Midbrain (tissue), 1 donor: ENCODE results near the gene SPATS2.
"Not testable (repeated sequence)": the region's sequence is repeated elsewhere in the genome, so short reads cannot be mapped to it uniquely, and the experiment has no call there.

Experiments
- DNase-seq: peaks from one replicate; lab custom pipeline; 2025; lab: John Stamatoyannopoulos, UW

Gene SPATS2

DNA sequence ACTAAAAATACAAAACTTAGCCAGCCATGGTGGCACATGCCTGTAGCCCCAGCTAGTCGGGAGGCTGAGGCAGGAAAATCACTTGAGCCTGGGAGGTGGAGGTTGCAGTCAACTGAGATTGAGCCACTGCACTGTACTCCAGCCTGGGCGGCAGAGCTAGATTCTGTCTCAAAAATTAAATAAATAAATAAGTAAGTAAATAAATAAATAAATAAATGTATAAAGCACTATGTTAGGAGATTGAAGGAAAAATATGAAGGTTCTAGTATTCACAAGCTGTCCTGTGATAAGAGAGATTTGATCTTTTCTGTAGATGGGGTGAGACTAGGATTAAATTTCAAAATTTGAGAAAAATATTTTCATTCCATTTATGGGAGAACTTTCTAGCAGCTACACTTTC is 14.9 kb upstream of the SPATS2 start:
- DNase-seq, result no peak

DNA sequence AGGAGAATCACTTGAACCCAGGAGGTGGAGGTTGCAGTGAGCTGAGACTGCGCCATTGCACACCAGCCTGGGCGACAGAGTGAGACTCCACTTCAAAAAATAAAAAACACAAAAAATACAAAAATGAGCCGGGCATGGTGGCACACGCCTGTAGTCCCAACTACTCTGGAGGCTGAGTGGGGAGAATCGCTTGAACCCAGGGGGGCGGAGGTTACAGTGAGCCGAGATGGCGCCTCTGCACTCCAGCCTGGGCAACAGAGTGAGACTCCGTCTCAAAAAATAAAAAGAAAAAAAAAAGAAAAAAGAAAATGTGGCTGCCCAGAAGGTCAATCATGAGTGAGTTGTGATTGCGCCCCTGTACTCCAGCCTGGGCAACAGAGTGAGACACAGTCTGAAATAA is 11.3 kb upstream of the SPATS2 start:
- DNase-seq, result no peak

DNA sequence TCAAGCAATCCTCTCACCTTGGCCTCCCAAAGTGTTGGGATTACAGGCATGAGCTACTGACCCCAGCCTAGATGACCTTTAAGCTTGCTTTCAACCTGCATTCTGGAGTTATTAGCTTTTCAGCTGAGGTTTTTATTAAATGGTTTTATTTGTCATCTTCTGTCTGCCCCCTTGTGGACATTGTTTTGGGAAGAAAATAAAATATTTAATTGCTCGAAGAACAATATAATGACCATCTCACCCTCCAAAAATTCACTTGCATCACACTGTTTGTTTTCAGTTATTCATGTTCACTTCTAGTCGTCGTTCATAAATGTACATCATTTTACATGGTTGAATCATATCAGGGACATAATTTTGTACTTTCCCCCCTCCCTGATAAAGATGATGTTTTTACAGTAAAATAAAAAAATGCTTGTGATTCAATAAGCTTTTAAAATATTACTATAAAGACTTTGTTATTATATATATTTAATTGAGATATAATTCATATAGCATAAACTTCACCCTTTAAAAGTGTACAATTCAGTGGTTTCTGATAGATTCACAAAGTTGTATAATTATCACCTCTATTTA is 10.1 kb upstream of the SPATS2 start:
- peak; percentile 30 for DNase-seq

DNA sequence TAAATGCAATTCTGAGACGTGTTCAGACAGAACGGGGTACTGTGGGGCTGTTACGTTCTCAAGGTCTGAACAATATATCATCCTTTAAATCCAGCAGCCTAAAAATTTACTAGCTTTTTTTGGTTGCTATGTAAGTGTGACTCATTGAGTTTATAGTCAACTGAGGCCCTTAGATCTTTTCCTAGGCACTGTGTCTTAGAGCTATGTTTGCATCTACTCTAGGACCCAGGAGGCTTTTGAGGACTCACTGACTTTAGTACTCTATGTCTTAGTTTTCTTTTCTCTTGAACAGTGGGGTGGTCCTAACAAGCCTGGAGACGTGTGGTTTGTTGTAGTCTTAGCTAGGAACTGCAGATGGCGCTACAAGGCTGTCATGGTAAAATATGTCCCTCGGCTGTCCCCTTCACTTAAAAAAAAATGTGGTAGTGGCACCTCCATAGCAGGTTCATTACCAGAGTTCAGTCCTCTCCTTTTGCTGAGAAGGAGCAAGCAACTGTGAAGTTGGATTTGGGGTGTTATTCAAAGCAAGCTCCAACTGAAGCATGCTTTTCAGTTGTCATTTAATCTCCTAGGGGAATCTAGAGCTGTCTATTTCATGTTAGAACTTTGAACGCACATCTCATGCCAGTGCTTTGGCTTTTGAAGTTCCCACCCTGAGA is 8.7 kb upstream of the SPATS2 start:
- DNase-seq, result peak; percentile 67

DNA sequence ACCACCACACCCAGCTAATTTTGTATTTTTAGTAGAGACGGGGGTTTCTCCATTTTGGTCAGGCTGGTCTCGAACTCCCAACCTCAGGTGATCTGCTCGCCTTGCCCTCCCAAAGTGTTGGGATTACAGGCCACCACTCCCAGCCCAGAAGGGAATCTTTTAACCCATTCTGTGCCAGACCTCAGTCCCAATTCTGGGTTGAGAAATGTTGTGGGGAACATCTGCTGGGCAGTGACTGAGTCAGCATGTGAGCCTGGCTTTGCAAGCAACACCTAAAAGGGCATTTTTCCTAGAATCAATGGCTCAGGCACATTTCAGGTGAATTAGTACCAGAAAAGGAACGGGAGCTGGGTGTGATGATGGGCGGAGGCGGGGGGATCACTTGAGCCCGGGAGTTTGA is 7.6 kb upstream of the SPATS2 start:
- DNase-seq, result no peak

DNA sequence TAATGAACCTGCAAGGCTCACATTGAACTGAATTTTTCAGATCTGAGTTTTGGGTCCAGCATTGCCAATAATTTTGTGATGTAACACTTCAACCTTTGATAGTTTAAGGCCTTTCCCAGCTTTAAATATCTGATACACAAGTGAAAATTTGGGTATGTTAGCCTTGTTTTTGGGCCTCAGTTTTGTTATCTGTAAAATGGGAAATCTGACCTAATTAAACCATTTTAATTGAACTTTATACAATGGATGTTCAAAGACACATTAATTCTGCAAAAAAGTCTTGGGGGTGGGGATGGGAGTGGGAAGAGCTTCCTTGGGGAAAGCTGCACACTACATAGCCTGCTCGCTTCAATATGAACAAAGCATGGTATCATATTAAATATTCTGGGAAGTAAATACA is 5.2 kb upstream of the SPATS2 start:
- DNase-seq, result no peak

DNA sequence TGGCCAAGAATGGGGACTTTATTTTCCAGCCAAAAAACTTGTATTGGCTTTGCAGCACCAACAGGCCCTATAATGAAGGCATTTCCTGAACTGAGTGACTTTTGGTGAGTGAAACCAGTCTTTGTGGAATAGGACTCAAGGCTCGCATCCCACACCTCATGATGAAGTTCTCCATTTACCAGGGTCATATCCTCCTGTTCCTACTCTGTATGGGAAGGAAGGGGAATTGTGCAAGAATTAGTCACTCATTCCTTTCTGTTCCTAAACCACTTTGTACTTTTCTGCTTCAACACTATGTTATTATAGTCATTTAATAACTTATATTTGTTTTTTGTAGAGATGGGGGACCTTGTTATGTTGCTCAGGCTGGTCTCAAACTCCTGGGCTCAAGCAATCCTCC is 2.3 kb upstream of the SPATS2 start:
- DNase-seq, result no peak

DNA sequence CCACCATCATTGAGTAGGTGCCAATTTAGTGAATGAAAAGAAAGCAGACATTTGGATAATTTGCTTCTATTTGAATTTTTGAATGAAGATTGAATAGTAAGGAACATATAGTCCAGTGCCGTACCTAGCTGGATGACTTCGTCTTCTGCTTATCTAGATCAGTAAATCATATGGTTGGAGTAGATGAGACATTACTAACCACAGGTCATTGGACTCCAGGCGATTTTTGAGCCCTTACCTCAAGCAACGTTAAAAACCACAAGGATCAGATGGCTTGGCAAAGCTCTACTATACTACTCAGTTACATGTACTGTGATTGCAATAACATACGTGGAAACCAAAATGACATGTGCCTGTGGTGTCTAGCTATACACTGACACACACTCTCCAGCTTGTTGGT is 1.7 kb upstream of the SPATS2 start:
- DNase-seq, result no peak

DNA sequence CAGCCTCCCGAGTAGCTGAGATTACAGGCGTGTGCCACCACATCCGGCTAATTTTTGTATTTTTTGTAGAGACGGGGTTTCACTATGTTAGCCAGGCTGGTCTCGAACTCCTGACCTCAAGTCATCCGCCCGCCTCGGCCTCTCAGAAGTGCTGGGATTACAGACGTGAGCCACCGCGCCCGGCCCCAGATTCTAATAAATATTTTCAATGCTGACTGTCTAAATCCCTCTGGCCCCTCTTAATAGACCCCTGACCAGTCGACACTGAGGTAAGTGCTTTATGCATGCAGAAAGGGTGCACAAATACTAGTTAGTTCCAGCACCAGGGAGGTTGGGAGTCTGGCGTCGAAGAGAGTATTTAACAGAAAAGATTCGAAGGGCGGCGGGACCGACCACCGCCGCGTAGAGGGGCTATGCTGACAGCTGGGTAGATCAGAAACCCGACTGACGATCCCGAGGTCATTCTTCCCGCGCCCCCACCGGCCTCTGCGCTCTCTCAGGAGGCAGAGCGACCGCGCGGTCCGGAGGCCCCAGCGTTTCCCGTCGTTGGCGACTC is 1.1 kb upstream of the SPATS2 start:
- no peak for DNase-seq

DNA sequence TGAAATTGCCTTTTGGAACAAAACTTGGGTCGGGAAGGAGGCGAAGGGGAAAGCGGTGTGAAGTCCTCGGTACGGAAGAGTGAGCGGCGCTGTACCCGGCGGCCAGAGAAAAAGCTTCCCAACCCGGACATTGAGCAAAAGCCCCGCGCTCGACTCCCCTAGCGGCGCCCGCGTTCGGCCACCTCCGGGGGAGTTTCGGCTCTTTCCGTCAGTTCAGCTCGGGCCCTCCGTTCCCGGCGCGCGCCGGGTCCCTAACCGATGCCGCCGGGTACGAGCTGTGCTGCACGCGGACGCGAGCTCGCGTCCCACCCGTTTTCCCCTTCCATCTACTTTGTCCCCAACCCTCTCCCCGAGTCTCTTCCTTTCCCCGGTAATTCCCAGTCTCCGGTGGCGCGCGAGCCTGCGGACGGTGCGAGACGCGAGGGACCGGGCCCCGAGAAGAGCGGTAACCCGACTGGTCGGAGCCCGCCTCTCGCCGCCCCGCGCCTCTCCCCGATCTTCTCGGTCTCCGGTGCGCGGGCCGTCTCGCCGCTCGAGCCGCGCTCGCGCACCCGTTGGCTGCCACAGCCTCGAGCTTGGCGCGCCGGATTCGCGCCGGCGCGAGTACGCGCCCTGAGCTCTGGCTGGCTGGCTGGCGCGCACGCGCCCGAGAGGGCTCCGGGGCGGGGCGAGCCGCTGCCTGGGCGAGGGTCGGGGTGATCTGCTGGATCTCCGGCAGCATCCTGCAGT is 446 bp upstream of the SPATS2 start:
- peak; percentile 84 for DNase-seq

DNA sequence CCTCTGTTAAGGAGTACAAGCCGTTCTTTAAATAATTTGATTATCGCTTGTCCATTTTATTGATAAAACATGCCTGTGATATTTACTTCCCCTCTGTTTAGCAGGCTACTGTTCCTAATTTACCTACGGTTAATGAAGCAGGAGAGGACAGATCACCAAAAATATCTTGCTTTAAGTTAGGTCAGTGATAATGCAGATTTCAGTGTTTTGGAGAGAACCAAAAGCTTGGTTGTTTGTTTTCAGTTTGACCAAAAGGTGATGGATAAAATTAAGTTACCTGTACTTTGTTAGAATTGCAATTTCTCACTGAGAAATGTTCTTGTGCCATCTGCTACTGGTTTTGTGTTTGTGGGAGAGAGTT is 958 bp downstream of the SPATS2 start:
- DNase-seq, result no peak

DNA sequence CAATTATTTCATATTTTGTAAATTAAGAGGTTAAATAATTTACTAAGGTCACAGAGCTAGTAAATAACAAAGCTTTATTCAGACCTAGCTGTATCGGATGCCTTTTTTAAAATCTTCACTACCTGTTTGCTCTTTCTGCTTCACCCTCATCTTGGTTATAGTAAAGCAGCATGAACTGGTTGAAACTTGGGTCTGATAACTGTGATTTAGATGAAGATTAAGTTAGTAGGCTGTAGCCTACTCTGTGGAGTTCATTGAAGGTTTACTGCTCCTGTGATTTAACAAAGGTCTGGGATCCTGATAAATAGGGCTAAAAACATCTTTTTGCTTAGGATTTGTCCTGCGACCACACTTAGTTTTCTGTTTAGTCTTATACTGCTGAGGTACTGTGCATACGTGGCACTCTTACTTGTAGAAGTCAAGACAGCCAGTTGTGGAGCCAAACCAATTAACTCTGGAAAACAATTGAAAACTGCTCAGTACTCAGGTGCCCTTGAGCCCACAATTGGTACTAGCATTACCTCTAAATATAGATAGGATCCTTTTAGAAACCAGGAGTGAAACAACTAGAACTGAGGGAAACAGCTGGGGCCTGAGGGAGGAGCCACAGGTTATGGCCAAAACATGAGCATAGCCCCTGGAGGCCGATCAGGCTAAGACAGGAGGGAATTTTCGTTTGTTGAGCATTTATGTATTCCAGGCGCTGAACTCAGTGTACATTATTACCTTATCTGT is 2.3 kb downstream of the SPATS2 start:
- DNase-seq, result no peak

DNA sequence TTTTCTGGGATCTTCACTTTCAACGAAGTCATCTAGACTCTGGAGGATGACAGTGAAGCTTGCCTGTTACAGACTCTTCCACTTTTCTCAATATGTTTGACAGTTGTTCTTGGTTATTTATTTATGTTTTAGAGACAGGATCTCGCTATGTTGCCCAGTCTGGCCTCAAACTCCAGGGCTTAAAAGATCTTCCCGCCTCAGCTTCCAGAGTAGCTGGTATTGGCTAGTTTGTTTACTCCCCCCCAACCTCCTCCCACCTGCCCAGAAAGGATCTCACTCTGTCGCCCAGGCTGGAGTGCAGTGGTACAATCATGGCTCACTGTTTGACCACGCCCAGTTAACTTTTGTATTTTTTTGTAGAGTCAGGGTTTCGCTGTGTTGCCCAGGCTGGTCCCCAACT is 3.3 kb downstream of the SPATS2 start:
- no peak for DNase-seq

DNA sequence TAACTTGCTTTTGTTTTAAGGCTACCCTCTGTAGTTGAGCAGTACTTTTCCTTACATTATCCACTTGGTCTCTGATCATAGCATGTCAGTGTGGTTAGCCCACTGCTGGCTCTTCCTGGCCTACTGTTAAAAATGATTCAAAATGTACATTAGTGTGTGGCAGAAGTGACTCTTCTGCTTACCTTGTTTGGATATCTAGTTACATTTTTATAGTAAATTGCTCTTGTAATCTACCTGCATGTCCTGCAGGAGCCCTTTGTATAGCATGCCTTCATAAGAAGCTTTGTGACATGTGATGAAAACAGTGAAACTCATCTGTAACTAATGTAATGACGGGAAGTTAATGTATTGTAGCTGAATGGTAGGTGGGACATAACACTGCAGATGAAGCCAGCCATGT is 8.1 kb downstream of the SPATS2 start:
- no peak for DNase-seq

DNA sequence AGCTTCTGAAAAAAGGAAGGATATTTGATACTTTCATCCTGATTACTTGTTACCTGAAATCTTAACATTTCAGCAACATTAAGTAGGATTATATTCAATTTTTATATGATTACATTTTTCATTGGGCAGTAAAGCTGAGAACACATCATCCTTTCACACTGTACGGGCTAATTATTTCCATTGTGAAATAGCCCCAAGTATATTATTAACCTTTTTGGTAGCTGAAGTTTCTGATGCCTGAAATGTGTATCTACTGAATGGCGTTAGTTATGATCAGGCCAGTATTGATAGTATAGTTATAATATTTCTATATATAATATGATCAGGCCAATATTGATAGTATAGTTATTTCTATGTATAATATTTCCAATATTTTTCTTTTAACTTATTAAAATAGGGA is 10.1 kb downstream of the SPATS2 start:
- DNase-seq, result no peak

DNA sequence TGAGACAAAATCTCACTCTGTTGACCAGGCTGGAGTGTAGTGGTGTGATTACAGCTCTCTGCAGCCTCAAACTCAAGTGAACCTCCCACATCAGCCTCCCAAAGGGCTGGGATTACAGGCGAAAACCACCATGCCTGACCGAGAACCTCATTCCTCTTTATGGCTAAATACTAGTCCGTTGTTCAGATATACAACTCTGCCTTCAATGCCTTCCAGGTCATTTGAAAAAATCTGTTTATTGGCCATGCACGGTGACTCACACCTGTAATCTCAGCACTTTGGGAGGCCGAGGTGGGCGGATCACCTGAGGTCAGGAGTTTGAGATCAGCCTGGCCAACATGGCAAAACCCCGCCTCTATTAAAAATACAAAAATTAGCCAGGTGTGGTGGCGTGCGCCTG is 12.9 kb downstream of the SPATS2 start:
- not testable (repeated sequence) for DNase-seq

DNA sequence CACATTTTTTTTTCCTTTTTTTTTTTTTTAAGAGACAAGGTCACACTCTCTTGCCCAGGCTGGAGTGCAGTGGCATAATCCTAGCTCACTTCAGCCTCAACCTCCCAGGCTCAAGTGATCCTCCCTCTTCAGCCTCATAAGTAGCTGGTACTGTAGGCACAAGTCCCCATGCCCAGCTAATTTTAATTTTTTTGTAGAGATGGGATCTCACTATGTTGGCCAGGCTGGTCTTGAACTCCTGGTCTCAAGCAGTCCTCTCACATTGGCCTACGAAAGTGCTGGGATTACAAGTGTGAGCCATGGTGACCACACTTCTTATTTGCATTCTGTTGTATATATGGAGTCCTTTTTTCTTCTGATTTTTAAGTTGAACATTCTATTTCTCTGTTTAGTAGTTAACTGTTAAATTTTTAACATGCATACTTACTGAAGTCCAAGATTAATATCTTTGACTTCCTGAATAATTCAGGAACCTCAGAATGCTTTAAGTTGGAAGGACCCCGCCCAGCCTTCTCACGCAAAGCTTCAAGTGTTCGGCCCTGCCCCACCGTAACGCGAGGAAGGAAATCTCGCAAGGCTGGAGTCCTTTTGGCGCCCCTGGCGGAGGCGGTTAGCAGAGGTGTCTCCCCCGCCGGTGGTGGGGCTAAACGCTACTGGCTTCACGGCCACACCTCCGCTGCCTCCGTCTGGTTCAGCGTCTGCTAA is 21.6 kb downstream of the SPATS2 start:
- DNase-seq, result no peak

DNA sequence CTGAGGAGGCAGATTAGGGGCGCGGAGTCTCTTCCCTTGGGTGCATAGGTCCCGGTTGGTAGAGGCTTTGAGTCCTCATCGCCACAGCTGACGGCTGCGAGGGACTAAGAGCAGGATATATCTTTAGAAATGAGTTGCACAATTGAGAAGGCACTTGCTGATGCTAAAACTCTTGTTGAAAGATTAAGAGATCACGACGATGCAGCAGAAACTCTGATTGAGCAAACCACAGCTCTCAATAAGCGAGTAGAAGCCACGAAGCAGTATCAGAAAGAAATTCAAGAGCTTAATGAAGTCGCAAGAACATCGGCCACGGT is 22.1 kb downstream of the SPATS2 start:
- no peak for DNase-seq

DNA sequence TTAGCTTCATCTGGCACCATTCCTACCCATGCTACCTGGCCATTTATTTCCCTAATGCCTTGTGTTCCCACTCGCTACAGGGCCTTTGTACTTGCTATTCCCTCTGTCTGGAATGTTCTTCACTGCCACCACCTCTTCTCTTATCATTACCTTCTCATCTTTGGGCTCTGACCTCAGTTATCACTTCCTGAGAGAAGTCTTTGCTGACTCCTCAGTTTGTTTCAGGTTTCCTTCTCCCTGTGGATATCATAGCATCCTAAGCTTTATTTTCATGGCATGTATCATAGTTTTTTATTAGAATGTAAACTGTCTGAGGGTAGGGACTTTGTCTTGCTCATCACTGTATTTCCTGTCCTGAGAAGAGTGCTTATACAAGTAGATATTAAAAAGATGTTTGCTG is 29.7 kb downstream of the SPATS2 start:
- DNase-seq, result no peak

DNA sequence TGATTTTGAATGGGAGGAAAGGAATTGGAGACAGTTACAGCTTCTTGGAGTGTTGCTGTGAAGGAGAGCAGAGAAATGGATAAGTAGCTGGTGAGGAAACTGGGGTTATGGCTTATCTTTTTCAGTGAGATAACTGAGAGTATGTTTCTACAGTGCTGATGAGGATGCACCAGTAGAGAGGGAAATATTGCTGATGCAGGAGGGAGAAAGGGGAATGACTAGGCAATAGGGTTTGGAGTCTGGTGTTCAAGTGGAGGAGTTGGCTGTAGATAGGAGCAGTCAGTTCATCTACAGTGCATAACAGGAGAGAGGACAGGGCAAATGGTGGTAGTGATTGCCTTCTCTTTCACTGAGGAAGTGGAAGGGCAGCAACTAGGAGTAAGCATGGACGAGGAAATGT is 33.0 kb downstream of the SPATS2 start:
- no peak for DNase-seq

DNA sequence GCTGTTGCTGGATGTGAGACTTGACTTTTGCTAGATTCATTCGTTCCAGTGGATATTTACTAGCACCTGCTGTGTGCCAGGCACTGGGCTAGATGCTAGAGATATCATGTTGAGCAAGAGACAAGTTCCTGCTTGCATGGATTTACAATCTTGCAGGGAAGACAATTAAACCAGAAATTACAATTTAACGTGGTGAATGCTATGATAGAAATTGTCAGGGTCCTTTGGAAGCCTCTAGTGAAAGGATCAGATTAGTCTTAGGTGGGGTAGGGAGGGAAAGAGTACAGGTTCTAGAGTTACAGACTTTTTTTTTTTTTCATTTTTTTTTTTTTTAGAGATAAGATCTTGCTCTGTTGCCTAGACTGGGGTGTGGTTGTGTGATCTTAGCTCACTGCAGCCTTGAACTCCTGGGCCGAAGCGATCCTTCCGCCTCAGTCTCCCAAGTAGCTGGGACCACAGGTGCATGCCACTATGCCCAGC is 36.7 kb downstream of the SPATS2 start:
- no peak for DNase-seq

DNA sequence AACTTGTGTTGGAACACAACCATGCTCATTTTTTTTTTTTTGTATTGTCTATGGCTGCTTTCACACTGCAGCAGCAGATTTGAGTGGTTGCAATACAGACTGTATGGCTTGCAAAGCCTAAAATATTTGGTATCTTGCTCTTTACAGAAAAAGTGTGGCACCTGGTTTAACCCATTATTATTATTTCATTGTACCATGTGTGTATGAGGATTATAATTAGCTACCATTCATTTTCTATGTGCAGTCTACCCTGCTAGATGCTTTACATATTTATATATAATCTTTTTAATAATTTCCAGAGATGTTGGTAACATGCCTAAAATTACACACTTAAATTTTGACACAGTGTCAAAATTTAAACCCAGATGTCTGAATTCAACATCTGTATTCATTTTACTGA is 37.7 kb downstream of the SPATS2 start:
- DNase-seq, result no peak
